ENCODE results near the gene SH3YL1.
"Not testable (repeated sequence)": the region's sequence is repeated elsewhere in the genome, so short reads cannot be mapped to it uniquely, and the experiment has no call there.

Gene SH3YL1

DNA sequence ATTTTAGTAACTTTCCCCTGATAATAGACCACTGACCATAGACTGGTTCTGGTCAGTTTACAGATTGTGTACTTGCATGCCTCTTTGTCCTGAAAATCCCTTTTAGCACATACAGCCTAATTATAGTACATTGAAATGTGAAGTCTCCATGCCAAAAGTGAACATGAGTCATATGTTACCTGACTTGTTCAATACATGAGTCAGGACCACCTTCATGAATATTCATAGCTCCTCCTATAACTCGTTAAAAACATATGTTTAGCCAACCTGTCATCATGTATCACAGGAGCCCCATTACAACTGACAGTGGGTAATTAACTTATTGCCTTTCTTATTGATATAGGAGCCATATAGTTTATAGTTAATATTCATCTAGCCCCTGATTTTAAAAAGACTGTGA lies 78.6 kb downstream of the SH3YL1 start:
- H3K4me3 ChIP-seq (ENCODE audit: low read length in 2 of 2): no peak overlapping the region
- no peaks in the 10 kb centered on the region for H3K4me1 ChIP-seq (ENCODE audit: control insufficient read depth in 2 of 2, insufficient read depth in 2 of 2, low read length in 2 of 2)
- H3K9ac ChIP-seq (ENCODE audit: low read depth in 1 of 2, low read length in 2 of 2): no peak overlapping the region
- H3K27me3 ChIP-seq (ENCODE audit: control insufficient read depth in 2 of 2, insufficient read depth in 2 of 2, low read length in 2 of 2): no peaks in the 10 kb centered on the region
- H3K27ac ChIP-seq (ENCODE audit: low read depth in 2 of 2, low read length in 2 of 2): no peak overlapping the region
- H3K36me3 ChIP-seq (ENCODE audit: control insufficient read depth in 2 of 2, insufficient read depth in 2 of 2, low read length in 2 of 2): no peaks in the 10 kb centered on the region
- peaks cover 2 to 10% of the 10 kb centered on the region in 2 donors for H3K9me3 ChIP-seq (ENCODE audit: control insufficient read depth in 2 of 2, low read length in 2 of 2)

DNA sequence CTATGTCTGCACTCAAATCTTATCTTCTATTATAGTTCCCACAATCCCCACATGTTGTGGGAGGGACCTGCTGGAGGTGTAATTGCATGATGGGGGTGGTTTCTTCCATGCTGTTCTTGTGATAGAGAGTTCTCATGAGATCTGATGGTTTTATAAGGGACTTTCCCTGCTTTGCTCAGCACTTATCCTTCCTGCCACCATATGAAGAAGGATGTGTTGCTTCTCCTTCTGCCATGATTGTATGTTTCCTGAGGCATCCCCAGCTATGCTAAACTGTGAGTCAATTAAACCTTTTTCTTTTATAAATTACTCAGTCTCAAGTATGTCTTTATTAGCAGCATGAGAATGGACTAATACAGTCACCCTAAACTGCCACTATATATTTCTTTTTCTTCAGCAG lies 79.1 kb downstream of the SH3YL1 start:
- Histone ChIP-seq H3K4me1 (ENCODE audit: control insufficient read depth in 2 of 2, insufficient read depth in 2 of 2, low read length in 2 of 2) (no peaks in the 10 kb centered on the region), H3K27ac (ENCODE audit: low read depth in 2 of 2, low read length in 2 of 2) (no peak overlapping the region), H3K9me3 (ENCODE audit: control insufficient read depth in 2 of 2, low read length in 2 of 2) (peaks cover 2 to 10% of the 10 kb centered on the region in 2 donors), H3K9ac (ENCODE audit: low read depth in 1 of 2, low read length in 2 of 2) (no peak overlapping the region), H3K4me3 (ENCODE audit: low read length in 2 of 2) (no peak overlapping the region), H3K36me3 (ENCODE audit: control insufficient read depth in 2 of 2, insufficient read depth in 2 of 2, low read length in 2 of 2) (no peaks in the 10 kb centered on the region), H3K27me3 (ENCODE audit: control insufficient read depth in 2 of 2, insufficient read depth in 2 of 2, low read length in 2 of 2) (no peaks in the 10 kb centered on the region)

DNA sequence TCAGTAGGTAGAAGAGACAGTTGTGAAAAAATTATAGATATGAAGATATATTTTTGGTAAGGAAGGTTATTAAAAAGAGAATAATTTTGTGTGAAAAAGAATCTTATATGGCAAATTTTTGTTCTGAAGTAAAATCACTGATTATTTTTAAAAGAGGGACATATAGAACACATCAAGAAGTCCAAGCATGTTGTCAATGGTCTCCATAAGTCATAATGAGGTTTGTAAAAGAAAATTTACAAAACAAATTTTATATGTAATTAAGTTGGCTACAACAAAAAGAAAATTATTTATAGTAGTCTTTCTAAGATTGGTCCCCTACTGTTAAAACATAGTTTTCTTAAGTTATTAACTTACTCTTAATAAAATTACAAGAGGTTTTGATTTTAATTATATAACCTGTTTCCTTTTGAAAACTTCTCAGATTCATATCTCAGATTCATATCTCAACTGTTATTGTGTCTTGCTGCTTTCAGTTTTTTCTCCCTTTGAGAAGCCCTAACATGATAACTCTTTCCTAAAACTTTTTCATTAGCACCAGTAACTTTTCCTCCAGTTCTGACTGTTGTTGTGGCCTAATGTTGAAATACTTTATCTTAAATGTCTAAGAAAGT lies 81.2 kb downstream of the SH3YL1 start:
- Histone ChIP-seq H3K4me1 (ENCODE audit: control insufficient read depth in 2 of 2, insufficient read depth in 2 of 2, low read length in 2 of 2) (no peaks in the 10 kb centered on the region), H3K27me3 (ENCODE audit: control insufficient read depth in 2 of 2, insufficient read depth in 2 of 2, low read length in 2 of 2) (no peaks in the 10 kb centered on the region), H3K9ac (ENCODE audit: low read depth in 1 of 2, low read length in 2 of 2) (no peak overlapping the region), H3K27ac (ENCODE audit: low read depth in 2 of 2, low read length in 2 of 2) (no peak overlapping the region), H3K9me3 (ENCODE audit: control insufficient read depth in 2 of 2, low read length in 2 of 2) (peaks cover 2 to 5% of the 10 kb centered on the region in 2 donors), H3K4me3 (ENCODE audit: low read length in 2 of 2) (no peak overlapping the region), H3K36me3 (ENCODE audit: control insufficient read depth in 2 of 2, insufficient read depth in 2 of 2, low read length in 2 of 2) (no peaks in the 10 kb centered on the region)

DNA sequence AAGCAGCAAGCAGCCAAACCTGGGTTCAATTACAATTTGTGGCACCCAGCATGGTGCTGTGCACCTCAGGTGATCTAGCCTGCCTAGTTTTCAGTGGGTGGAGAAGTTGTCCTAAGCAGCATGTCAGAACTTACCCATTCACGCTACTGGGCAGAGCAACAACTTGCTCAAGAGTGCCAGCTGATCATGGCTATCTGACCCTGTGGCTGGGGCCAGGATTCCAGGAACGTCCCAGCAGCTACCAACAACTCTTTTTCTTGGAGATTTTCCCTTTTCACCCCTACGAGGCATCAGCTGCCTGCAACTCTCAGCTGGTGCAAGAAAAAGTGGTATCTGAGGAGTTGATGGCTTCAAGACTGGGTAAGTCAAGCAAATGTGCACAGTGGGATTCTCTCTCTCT lies 83.5 kb downstream of the SH3YL1 start:
- Histone ChIP-seq H3K36me3 (ENCODE audit: control insufficient read depth in 2 of 2, insufficient read depth in 2 of 2, low read length in 2 of 2) (no peaks in the 10 kb centered on the region), H3K4me1 (ENCODE audit: control insufficient read depth in 2 of 2, insufficient read depth in 2 of 2, low read length in 2 of 2) (no peaks in the 10 kb centered on the region), H3K9me3 (ENCODE audit: control insufficient read depth in 2 of 2, low read length in 2 of 2) (peaks cover 0 to 5% of the 10 kb centered on the region in 2 donors), H3K27me3 (ENCODE audit: control insufficient read depth in 2 of 2, insufficient read depth in 2 of 2, low read length in 2 of 2) (no peaks in the 10 kb centered on the region), H3K27ac (ENCODE audit: low read depth in 2 of 2, low read length in 2 of 2) (no peak overlapping the region), H3K4me3 (ENCODE audit: low read length in 2 of 2) (no peak overlapping the region), H3K9ac (ENCODE audit: low read depth in 1 of 2, low read length in 2 of 2) (no peak overlapping the region)

DNA sequence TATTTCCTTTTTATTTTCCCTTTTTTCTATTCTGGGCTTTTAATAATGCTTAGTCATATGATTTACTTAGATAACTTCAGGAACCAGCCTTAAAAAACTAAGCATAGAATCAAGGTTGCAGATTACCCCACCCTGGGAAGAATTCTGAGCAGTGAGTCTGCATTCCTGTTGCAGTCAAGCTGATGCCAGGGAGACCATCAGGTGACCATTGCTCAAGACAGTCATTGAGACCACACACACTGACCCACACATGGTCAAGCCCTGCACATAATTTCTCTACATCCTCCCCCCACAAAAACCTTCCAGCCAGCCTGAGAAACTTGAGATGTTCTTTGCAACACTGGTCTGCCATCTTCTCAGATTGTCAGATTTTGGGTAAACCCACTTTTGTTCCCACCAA lies 83.9 kb downstream of the SH3YL1 start:
- Histone ChIP-seq H3K27me3 (ENCODE audit: control insufficient read depth in 2 of 2, insufficient read depth in 2 of 2, low read length in 2 of 2) (no peaks in the 10 kb centered on the region), H3K9me3 (ENCODE audit: control insufficient read depth in 2 of 2, low read length in 2 of 2) (peaks cover 0 to 5% of the 10 kb centered on the region in 2 donors), H3K36me3 (ENCODE audit: control insufficient read depth in 2 of 2, insufficient read depth in 2 of 2, low read length in 2 of 2) (no peaks in the 10 kb centered on the region), H3K4me1 (ENCODE audit: control insufficient read depth in 2 of 2, insufficient read depth in 2 of 2, low read length in 2 of 2) (no peaks in the 10 kb centered on the region), H3K9ac (ENCODE audit: low read depth in 1 of 2, low read length in 2 of 2) (no peak overlapping the region), H3K27ac (ENCODE audit: low read depth in 2 of 2, low read length in 2 of 2) (no peak overlapping the region), H3K4me3 (ENCODE audit: low read length in 2 of 2) (no peak overlapping the region)

DNA sequence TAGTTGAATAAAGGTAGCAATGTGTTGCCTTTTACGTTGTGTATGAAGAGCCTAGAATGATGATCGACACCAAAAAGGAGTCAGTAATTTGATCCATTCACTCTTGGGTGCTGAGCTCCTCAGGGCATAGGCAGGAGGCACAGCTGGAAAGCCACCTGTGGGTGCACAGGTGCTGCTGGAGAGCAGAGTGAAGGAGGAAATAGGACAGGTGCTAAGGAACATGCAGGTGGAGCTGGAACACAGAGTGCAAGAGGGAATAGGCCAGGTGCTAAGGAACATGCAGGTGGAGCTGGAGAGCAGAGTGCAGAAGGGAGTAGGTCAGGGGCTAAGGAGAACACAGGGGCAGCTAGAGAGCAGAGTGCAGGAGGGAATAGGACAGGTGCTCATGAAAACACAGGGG lies 86.1 kb downstream of the SH3YL1 start:
- H3K27me3 ChIP-seq (ENCODE audit: control insufficient read depth in 2 of 2, insufficient read depth in 2 of 2, low read length in 2 of 2): no peaks in the 10 kb centered on the region
- H3K4me3 ChIP-seq (ENCODE audit: low read length in 2 of 2): no peak overlapping the region
- no peak overlapping the region for H3K27ac ChIP-seq (ENCODE audit: low read depth in 2 of 2, low read length in 2 of 2)
- H3K9me3 ChIP-seq (ENCODE audit: control insufficient read depth in 2 of 2, low read length in 2 of 2): no peaks in the 10 kb centered on the region
- H3K9ac ChIP-seq (ENCODE audit: low read depth in 1 of 2, low read length in 2 of 2): no peak overlapping the region
- H3K4me1 ChIP-seq (ENCODE audit: control insufficient read depth in 2 of 2, insufficient read depth in 2 of 2, low read length in 2 of 2): no peaks in the 10 kb centered on the region
- no peaks in the 10 kb centered on the region for H3K36me3 ChIP-seq (ENCODE audit: control insufficient read depth in 2 of 2, insufficient read depth in 2 of 2, low read length in 2 of 2)

DNA sequence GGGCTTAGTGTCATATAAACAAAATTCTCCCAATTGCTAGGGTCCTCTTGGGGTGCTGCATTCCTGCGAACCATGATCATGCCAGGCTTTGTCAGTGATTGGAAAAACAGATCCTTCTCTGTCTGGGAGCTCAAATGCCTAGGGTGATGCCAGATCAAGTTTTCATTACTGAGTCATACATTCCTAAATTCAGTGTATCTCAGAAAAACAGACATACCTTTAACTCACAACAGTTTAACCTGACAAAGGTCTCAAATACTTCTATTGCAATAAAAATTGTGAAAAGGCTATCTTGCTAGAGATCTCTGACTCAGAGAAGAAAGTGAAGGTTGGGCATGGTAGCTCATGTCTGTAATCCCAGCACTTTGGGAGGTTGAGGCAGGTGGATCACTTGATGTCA lies 86.9 kb downstream of the SH3YL1 start:
- Histone ChIP-seq H3K4me3 (ENCODE audit: low read length in 2 of 2) (no peak overlapping the region), H3K27me3 (ENCODE audit: control insufficient read depth in 2 of 2, insufficient read depth in 2 of 2, low read length in 2 of 2) (no peaks in the 10 kb centered on the region), H3K36me3 (ENCODE audit: control insufficient read depth in 2 of 2, insufficient read depth in 2 of 2, low read length in 2 of 2) (no peaks in the 10 kb centered on the region), H3K9me3 (ENCODE audit: control insufficient read depth in 2 of 2, low read length in 2 of 2) (no peaks in the 10 kb centered on the region), H3K27ac (ENCODE audit: low read depth in 2 of 2, low read length in 2 of 2) (no peak overlapping the region), H3K4me1 (ENCODE audit: control insufficient read depth in 2 of 2, insufficient read depth in 2 of 2, low read length in 2 of 2) (no peaks in the 10 kb centered on the region), H3K9ac (ENCODE audit: low read depth in 1 of 2, low read length in 2 of 2) (no peak overlapping the region)

DNA sequence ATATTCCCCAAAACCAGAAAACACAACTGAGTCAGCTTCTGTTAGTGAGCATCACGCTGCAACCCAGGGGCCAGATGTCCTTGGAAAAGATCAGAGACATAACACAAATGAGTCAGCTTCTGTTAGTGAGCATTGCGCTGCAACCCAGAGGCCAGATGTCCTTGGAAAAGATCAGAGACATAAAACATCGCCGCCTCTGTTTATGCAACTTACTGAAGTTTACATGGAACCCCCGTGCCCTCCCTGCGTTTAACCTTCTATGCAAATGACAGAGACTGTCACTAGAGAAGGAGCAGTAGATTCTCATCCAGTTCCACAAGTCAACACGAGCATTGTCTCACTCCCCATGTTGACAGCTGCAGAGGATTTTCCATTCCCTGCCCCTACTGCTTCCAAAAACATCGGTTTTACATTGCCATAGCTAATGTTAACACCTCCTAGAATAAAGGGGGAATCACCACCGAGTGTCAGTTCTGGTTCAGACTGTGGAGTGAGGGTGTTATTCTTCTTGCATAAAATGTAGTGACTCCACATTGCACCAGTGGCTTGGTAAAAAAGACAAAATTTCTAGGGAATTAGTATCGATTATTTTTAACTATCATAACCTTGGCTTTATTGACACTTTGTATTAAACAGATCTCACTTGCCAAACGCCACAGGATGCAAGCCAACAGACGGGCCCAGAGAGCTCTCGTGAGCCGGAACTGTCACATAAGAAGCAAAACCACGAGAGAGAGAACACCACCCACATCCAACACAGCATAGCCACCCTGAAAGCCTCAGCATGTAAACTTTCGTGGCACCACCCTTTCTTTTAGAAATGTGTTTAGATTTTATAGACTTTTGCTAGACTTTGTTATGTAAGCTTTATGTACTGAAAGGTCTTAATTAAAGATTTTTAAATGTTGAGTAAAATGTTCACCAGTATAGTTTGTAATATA lies 87.7 kb downstream of the SH3YL1 start:
- Histone ChIP-seq H3K9ac (ENCODE audit: low read depth in 1 of 2, low read length in 2 of 2) (no peak overlapping the region), H3K4me1 (ENCODE audit: control insufficient read depth in 2 of 2, insufficient read depth in 2 of 2, low read length in 2 of 2) (no peaks in the 10 kb centered on the region), H3K27ac (ENCODE audit: low read depth in 2 of 2, low read length in 2 of 2) (peak overlapping the region in 1 of 2 donors; percentile 49)

DNA sequence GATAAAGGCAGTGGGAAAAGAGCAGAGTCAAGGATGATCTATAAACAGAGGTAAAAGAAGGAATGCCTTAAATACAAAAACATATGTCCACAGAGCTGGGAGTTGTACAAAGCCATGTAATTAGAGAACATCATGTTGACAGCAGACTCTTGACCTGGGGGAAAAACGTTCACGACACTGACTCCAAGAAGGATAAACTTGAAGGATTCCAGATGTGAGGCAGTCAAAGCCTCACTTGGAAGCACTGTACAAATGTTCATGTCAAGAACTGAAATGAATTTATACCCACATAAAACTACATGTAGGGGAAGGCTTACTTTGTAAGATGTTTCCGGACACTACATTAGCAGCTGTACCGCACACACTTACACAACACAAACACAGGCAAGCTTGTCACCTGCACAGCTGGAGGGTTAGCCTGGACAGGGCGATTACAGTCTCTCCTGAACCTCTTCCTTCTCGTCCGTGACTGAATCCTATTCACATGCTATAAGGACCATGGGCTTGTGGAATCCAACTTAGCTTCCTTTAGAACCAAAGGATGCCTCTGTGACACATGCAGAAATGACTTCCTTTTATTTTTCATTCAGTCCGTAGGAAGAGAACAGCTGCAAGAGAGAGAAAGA lies 88.6 kb downstream of the SH3YL1 start:
- no peak overlapping the region for H3K4me3 ChIP-seq (ENCODE audit: low read length in 2 of 2)
- H3K27ac ChIP-seq (ENCODE audit: low read depth in 2 of 2, low read length in 2 of 2): peak overlapping the region in 1 of 2 donors; percentile 49
- no peak overlapping the region for H3K9ac ChIP-seq (ENCODE audit: low read depth in 1 of 2, low read length in 2 of 2)
- no peaks in the 10 kb centered on the region for H3K4me1 ChIP-seq (ENCODE audit: control insufficient read depth in 2 of 2, insufficient read depth in 2 of 2, low read length in 2 of 2)
- no peaks in the 10 kb centered on the region for H3K27me3 ChIP-seq (ENCODE audit: control insufficient read depth in 2 of 2, insufficient read depth in 2 of 2, low read length in 2 of 2)
- H3K36me3 ChIP-seq (ENCODE audit: control insufficient read depth in 2 of 2, insufficient read depth in 2 of 2, low read length in 2 of 2): no peaks in the 10 kb centered on the region
- no peaks in the 10 kb centered on the region for H3K9me3 ChIP-seq (ENCODE audit: control insufficient read depth in 2 of 2, low read length in 2 of 2)

More for the DNA sequence above, 87.7 kb downstream of the SH3YL1 start:
- no peaks in the 10 kb centered on the region for H3K36me3 ChIP-seq (ENCODE audit: control insufficient read depth in 2 of 2, insufficient read depth in 2 of 2, low read length in 2 of 2)
- H3K4me3 ChIP-seq (ENCODE audit: low read length in 2 of 2): no peak overlapping the region
- H3K9me3 ChIP-seq (ENCODE audit: control insufficient read depth in 2 of 2, low read length in 2 of 2): no peaks in the 10 kb centered on the region
- H3K27me3 ChIP-seq (ENCODE audit: control insufficient read depth in 2 of 2, insufficient read depth in 2 of 2, low read length in 2 of 2): no peaks in the 10 kb centered on the region

DNA sequence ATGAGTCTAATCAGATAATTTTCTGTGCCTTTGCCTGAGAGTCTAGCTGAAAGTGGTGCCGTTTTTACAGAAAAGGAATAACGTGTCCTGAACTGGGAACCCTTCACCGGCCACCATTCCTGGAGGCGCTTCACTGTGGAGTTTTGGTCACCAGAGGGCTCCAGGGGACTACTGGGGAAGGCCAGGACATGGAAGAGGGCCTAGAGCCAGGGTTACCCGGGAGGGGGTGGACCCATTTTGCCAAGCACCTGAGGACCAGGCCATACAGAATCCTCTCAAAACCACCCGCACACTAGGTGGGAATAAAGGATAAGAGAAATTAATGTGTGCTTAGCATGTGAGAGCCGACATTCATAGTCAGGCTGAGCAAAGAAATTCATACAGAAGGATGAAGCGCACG lies 91.7 kb downstream of the SH3YL1 start:
- not testable (repeated sequence) for H3K27ac ChIP-seq (ENCODE audit: low read depth in 2 of 2, low read length in 2 of 2); H3K9ac ChIP-seq (ENCODE audit: low read depth in 1 of 2, low read length in 2 of 2); H3K27me3 ChIP-seq (ENCODE audit: control insufficient read depth in 2 of 2, insufficient read depth in 2 of 2, low read length in 2 of 2); H3K36me3 ChIP-seq (ENCODE audit: control insufficient read depth in 2 of 2, insufficient read depth in 2 of 2, low read length in 2 of 2); H3K4me3 ChIP-seq (ENCODE audit: low read length in 2 of 2); H3K9me3 ChIP-seq (ENCODE audit: control insufficient read depth in 2 of 2, low read length in 2 of 2); H3K4me1 ChIP-seq (ENCODE audit: control insufficient read depth in 2 of 2, insufficient read depth in 2 of 2, low read length in 2 of 2)

Measured in mucosa of rectum (tissue), 2 donors.